ENCODE measurements around the gene CDCA4. TPM values are rescaled to one million over a fixed set of nuclear protein-coding genes. Genes with fewer than 3 reads are reported as not detected.

CDCA4 gene
- total RNA-seq, 1 donor from 2014 or later, result 21.7 TPM

- peak; percentile 39 for DNase-seq (ENCODE audit: low spot score)
Observed at GRCh38 chr14:105013150-105013785, 7.6 kb downstream of the CDCA4 start.

GRCh38 chr14:105012171-105012985 is 8.5 kb downstream of the CDCA4 start:
- no peak for DNase-seq (ENCODE audit: low spot score)

- DNase-seq (ENCODE audit: low spot score), result no peak
Observed at GRCh38 chr14:105011312-105011990, 9.4 kb downstream of the CDCA4 start.

- peak; percentile 84 for DNase-seq (ENCODE audit: low spot score)
Observed at GRCh38 chr14:105010891-105011291, 10.0 kb downstream of the CDCA4 start.

- no peak for DNase-seq (ENCODE audit: low spot score)
Observed at GRCh38 chr14:105010106-105010505, 10.8 kb downstream of the CDCA4 start.

- no peak for DNase-seq (ENCODE audit: low spot score)
Observed at GRCh38 chr14:105007593-105008264, 13.2 kb downstream of the CDCA4 start.

- no peak for DNase-seq (ENCODE audit: low spot score)
Observed at GRCh38 chr14:105006831-105007592, 13.9 kb downstream of the CDCA4 start.

GRCh38 chr14:105005929-105006830 is 14.7 kb downstream of the CDCA4 start:
- DNase-seq (ENCODE audit: low spot score), result no peak

GRCh38 chr14:105005329-105005928 is 15.5 kb downstream of the CDCA4 start:
- no peak for DNase-seq (ENCODE audit: low spot score)

- no peak for DNase-seq (ENCODE audit: low spot score)
Observed at GRCh38 chr14:104999361-104999760, 21.5 kb downstream of the CDCA4 start.

GRCh38 chr14:104998801-104999200 is 22.1 kb downstream of the CDCA4 start:
- no peak for DNase-seq (ENCODE audit: low spot score)

GRCh38 chr14:104996483-104996882 is 24.4 kb downstream of the CDCA4 start:
- no peak for DNase-seq (ENCODE audit: low spot score)

GRCh38 chr14:104996032-104996431 is 24.9 kb downstream of the CDCA4 start:
- no peak for DNase-seq (ENCODE audit: low spot score)

GRCh38 chr14:104994978-104995377 is 25.9 kb downstream of the CDCA4 start:
- DNase-seq (ENCODE audit: low spot score), result no peak

- no peak for DNase-seq (ENCODE audit: low spot score)
Observed at GRCh38 chr14:104993808-104994591, 26.9 kb downstream of the CDCA4 start.

- DNase-seq (ENCODE audit: low spot score), result no peak
Observed at GRCh38 chr14:104993306-104993705, 27.6 kb downstream of the CDCA4 start.

GRCh38 chr14:104992501-104992900 is 28.4 kb downstream of the CDCA4 start:
- no peak for DNase-seq (ENCODE audit: low spot score)

GRCh38 chr14:104991896-104992230 is 29.0 kb downstream of the CDCA4 start:
- no peak for DNase-seq (ENCODE audit: low spot score)

GRCh38 chr14:104989951-104990303 is 31.0 kb downstream of the CDCA4 start:
- DNase-seq (ENCODE audit: low spot score), result no peak

Measured in umbilical cord (tissue), 2 donors.